AG08395 (cell line): ENCODE results near the gene SCRN2.

Experiments
- DNase-seq: peaks from one replicate; pipeline ENCODE4 v3.0.0; 2012; ENCODE audit warnings: mixed read lengths, low spot score

The SCRN2 gene

GRCh38 chr17:47872019-47872650, 31.1 kb upstream of the SCRN2 start:
- DNase-seq, result no peak

GRCh38 chr17:47871048-47871447, 30.0 kb upstream of the SCRN2 start:
- DNase-seq, result no peak

GRCh38 chr17:47870056-47870455, 29.0 kb upstream of the SCRN2 start:
- no peak for DNase-seq

- DNase-seq, result no peak
These were observed 28.0 kb upstream of the SCRN2 start for GRCh38 chr17:47869114-47869513.

GRCh38 chr17:47867813-47868533, 26.9 kb upstream of the SCRN2 start:
- no peak for DNase-seq

- DNase-seq, result no peak
These were observed 25.9 kb upstream of the SCRN2 start for GRCh38 chr17:47866941-47867340.

- DNase-seq, result peak; percentile 27
These were observed 23.7 kb upstream of the SCRN2 start for GRCh38 chr17:47864791-47865216.

- DNase-seq, result peak; percentile 91
These were observed 21.8 kb upstream of the SCRN2 start for GRCh38 chr17:47862621-47863440.

- no peak for DNase-seq
These were observed 19.3 kb upstream of the SCRN2 start for GRCh38 chr17:47860386-47860785.

GRCh38 chr17:47857551-47858455, 16.7 kb upstream of the SCRN2 start:
- no peak for DNase-seq

- DNase-seq, result no peak
These were observed 15.8 kb upstream of the SCRN2 start for GRCh38 chr17:47856830-47857229.

- no peak for DNase-seq
These were observed 14.7 kb upstream of the SCRN2 start for GRCh38 chr17:47855737-47856136.

GRCh38 chr17:47853616-47854015, 12.5 kb upstream of the SCRN2 start:
- no peak for DNase-seq

GRCh38 chr17:47852113-47852949, 11.3 kb upstream of the SCRN2 start:
- no peak for DNase-seq

GRCh38 chr17:47851764-47852112, 10.7 kb upstream of the SCRN2 start:
- DNase-seq, result no peak

- peak; percentile 76 for DNase-seq
These were observed 9.9 kb upstream of the SCRN2 start, which contains the start of gene SP6 for GRCh38 chr17:47850692-47851573. Gene SP6 (minus strand): TSS chr17:47851163. CDS start chr17:47848429, 2,734 bp downstream.

GRCh38 chr17:47850373-47850691, 9.3 kb upstream of the SCRN2 start:
- DNase-seq, result no peak

GRCh38 chr17:47848198-47848513, 7.1 kb upstream of the SCRN2 start:
- no peak for DNase-seq

GRCh38 chr17:47847341-47848197, 6.5 kb upstream of the SCRN2 start:
- no peak for DNase-seq
